HG03354 (cell line): ENCODE measurements around the gene B3GALT5.
"Not testable (repeated sequence)": the region's sequence is repeated elsewhere in the genome, so short reads cannot be mapped to it uniquely, and the experiment has no call there.

ENCODE experiments used
- ATAC-seq: cut with Tn5 transposase; IDR thresholded peaks from one replicate; pipeline ENCODE4 v1.9.1; 2021; ENCODE audit warnings: mild to moderate bottlenecking; ENCODE audit not compliant: unreplicated experiment, poor library complexity, severe bottlenecking

The B3GALT5 gene

GRCh38 chr21:39685236-39685635, 72.5 kb downstream of the B3GALT5 start:
- no peak for ATAC-seq

- no peak for ATAC-seq
Measured at GRCh38 chr21:39685991-39686390, 73.3 kb downstream of the B3GALT5 start.

GRCh38 chr21:39686646-39687468, 74.1 kb downstream of the B3GALT5 start:
- ATAC-seq: no peak

- ATAC-seq: no peak
Measured at GRCh38 chr21:39688010-39688409, 75.3 kb downstream of the B3GALT5 start.

GRCh38 chr21:39689860-39690259, 77.1 kb downstream of the B3GALT5 start:
- ATAC-seq: not testable (repeated sequence)

GRCh38 chr21:39690454-39690853, 77.7 kb downstream of the B3GALT5 start:
- no peak for ATAC-seq

GRCh38 chr21:39694750-39695149, 82.0 kb downstream of the B3GALT5 start:
- ATAC-seq: no peak

- ATAC-seq: no peak
Measured at GRCh38 chr21:39696196-39696595, 83.5 kb downstream of the B3GALT5 start.

GRCh38 chr21:39696618-39697017, 83.9 kb downstream of the B3GALT5 start:
- no peak for ATAC-seq

- no peak for ATAC-seq
Measured at GRCh38 chr21:39700318-39700717, 87.6 kb downstream of the B3GALT5 start.

GRCh38 chr21:39703578-39703977, 90.8 kb downstream of the B3GALT5 start:
- ATAC-seq: no peak

- no peak for ATAC-seq
Measured at GRCh38 chr21:39705849-39706248, 93.1 kb downstream of the B3GALT5 start.

- no peak for ATAC-seq
Measured at GRCh38 chr21:39707316-39707715, 94.6 kb downstream of the B3GALT5 start.

GRCh38 chr21:39710866-39711265, 98.1 kb downstream of the B3GALT5 start:
- ATAC-seq: no peak

- ATAC-seq: no peak
Measured at GRCh38 chr21:39712273-39712672, 99.5 kb downstream of the B3GALT5 start.

GRCh38 chr21:39712976-39713375, 100.2 kb downstream of the B3GALT5 start:
- ATAC-seq: no peak

GRCh38 chr21:39713905-39714304, 101.2 kb downstream of the B3GALT5 start:
- ATAC-seq: no peak

- no peak for ATAC-seq
Measured at GRCh38 chr21:39714331-39714730, 101.6 kb downstream of the B3GALT5 start.

GRCh38 chr21:39715804-39716397, 103.2 kb downstream of the B3GALT5 start:
- ATAC-seq: no peak

- no peak for ATAC-seq
Measured at GRCh38 chr21:39720126-39720778, 107.5 kb downstream of the B3GALT5 start.

- ATAC-seq: no peak
Measured at GRCh38 chr21:39721885-39722284, 109.1 kb downstream of the B3GALT5 start.
